DMS79 treated with DMSO at 0.1 percent for 48 hours (cell line): ENCODE results near the gene DNAJC18.
"Not testable (repeated sequence)": the region's sequence is repeated elsewhere in the genome, so short reads cannot be mapped to it uniquely, and the experiment has no call there.

Experiments
- DNase-seq: peaks from one replicate; lab custom pipeline; 2025; lab: John Stamatoyannopoulos, UW

DNAJC18 gene

DNA sequence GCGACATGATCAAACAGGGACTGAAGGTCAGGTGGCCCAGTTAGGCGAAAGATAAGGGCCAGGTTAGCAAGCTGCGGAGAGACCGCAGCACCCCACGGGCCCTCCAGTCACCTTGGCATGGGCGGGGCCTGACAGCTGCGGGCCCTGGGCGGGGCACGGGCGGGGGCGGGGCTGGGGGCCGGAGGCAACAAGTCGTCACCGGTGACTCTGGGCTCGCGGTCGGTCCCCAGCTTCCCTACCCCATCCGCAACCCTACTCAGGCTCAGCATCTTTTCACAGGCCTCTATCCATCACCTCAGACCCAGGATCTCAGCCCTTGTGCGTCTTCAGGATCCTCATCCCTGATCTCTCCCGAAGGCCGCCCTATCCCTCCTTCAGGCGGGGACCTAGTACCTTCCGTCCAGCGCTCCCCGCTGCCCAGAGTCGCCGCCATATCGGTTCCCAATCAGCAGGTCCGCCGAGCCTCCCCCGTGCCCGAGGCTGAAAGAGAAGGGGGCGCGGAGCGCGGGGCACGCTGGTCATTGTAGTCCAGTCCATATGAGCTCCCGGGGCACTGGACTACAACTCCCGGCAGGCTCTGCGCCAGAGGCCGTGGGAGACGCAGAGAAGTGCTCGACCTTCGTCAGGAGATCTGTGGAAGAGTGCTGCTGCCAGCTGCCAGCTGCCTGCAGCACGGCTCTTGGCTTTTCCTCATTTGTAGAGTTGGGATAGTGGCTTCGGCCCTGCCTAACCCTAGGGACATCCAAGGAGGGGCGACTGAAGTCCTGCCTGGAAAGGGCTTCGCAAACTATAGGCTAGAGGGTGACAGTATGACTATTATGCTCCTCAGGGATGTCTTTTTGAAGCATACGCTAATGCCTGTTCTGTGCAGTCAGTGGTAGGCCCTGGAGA lies at the start of gene DNAJC18:
Gene DNAJC18, minus strand, starts transcription at position 513 of the 891 bp plus-strand sequence. Its CDS starts 80 bp downstream, at position 433.
- peak; percentile 81 for DNase-seq

GRCh38 chr5:139488260-139488659 lies 48.9 kb upstream of the DNAJC18 start:
- no peak for DNase-seq

- DNase-seq, result no peak
These were observed 46.9 kb upstream of the DNAJC18 start for GRCh38 chr5:139486201-139486600.

- DNase-seq, result not testable (repeated sequence)
These were observed 43.5 kb upstream of the DNAJC18 start for GRCh38 chr5:139482890-139483208.

DNA sequence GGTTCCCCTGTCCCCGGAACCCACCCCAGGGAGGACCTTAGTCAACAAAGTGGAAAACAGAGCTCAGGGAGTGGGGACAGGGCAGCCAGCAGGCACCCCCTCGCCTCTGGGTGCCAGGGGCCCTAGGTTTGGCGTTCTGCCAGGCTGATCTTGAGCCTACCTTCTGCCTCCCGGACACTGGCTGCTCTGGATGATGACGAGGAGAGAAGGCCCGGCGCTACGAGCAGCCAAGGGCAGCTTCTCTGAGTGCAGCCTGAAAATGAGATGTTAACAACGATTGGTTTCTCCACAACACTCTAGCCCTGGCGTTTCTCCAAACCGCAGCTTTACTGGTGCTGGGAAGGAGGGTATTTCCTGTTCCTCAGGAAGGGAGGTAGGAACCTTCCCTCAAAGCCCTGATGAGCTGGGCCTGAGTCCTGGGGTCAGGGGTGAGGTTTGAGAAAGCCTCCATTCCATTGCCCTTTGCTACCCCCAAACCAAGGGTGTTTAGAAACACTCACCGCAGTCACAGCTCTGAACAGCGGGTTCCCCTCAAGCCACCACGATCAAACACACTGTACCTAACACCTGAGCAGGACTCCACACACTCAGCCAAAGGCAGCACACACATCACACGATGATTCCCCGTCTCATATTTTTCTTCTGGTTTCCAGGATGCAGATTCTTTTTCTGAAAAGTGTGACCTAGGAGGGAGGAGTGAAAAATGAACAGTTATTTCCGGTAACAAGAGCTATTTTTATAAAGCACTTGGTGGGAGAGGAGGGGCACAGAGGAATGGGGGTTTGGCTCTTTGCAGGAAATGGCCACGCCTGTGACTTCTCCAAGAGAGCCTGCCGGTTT lies 42.9 kb upstream of the DNAJC18 start, which contains the start of gene STING1:
Gene STING1, minus strand, starts transcription at position 709 of the 840 bp plus-strand sequence. CDS start 1,054 bp downstream, outside the sequence.
- peak; percentile 87 for DNase-seq

DNA sequence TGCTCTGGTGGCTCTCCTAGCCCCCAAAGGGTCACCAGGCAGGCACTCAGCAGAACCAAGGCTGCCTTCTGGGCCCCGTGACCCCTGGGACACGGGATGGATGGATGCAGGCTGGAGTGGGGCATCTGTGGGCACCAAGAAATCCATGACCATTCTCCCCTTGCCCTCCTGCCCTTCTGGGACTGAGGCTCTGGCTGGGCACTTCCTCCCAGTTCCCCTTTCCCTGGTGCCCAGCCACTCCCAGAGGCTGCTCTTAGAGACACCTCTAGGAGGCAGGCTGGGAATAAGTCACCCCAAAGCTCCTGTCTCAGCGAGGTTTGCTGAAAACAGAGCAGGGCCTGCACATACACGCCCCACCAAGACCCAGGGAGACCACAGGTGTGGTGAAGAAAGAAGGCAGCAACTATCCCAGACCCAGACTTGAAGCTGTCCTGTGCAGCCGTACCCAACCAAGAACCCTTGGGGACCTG lies 42.3 kb upstream of the DNAJC18 start:
- DNase-seq, result no peak

DNA sequence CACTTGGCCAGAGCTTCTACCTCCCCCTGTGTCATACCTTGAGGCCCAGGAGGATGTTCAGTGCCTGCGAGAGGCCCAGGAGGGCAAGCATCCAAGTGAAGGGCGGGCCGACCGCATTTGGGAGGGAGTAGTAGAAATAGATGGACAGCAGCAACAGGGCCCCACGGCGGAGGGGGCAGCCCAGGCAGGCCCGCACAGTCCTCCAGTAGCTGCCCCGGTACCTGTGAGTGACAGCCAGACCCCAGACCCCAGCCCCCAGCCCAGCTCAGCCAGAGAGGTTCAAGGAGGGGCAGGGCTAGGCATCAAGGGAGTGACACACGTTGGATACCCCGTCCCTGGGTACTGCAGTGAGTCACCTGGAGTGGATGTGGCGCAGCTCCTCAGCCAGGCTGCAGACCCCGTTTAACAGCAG lies 41.8 kb upstream of the DNAJC18 start:
- DNase-seq, result peak; percentile 8

DNA sequence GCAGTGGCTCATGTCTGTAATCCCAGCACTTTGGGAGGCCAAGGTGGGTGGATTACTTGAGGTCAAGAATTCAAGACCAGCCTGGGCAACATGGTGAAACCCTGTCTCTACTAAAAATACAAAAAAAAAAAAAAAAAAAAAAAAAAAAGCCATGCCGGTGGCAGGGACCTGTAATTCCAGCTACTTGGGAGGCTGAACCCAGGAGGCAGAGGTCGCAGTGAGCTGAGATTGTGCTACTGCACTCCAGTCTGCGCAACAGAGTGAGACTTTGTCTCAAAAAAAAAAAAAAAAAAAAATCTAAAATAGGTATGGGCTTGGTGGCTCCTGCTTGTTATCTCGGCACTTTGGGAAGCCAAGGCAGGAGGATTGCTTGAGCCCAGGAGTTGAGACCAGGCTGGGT lies 40.4 kb upstream of the DNAJC18 start:
- DNase-seq, result not testable (repeated sequence)

DNA sequence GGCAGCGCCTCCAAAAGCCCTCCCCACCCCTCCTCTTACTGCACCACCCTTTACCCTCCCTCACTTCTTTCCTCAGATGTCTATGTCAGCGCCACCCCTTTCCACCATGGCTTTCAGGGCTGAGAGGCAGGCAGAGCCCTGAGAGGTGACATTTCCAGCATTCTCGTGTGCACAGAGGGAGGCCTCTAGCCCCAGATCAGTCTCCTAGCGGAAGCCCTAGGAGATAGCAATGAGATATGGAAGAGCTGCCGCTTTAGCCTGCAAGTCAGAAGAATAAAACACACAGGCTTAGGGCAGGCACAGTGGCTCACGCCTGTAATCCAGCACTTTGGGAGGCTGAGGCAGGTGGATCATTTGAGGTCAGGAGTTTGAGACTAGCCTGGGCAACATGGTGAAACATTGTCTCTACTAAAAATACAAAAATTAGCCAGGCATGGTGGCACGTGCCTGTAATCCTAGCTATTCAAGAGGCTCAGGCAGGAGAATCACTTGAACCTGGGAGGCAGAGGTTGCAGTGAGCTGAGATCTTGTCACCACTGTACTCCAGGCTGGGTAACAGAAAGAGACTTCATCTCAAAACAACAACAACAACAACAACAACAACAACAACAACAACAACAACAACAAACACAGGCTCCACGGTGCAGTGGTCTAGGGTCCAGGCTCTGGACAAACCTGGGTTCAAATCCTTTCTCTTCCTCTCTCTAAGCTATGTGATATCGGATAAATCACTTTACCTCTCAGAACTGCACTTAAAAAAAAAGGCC lies 39.5 kb upstream of the DNAJC18 start:
- not testable (repeated sequence) for DNase-seq

DNA sequence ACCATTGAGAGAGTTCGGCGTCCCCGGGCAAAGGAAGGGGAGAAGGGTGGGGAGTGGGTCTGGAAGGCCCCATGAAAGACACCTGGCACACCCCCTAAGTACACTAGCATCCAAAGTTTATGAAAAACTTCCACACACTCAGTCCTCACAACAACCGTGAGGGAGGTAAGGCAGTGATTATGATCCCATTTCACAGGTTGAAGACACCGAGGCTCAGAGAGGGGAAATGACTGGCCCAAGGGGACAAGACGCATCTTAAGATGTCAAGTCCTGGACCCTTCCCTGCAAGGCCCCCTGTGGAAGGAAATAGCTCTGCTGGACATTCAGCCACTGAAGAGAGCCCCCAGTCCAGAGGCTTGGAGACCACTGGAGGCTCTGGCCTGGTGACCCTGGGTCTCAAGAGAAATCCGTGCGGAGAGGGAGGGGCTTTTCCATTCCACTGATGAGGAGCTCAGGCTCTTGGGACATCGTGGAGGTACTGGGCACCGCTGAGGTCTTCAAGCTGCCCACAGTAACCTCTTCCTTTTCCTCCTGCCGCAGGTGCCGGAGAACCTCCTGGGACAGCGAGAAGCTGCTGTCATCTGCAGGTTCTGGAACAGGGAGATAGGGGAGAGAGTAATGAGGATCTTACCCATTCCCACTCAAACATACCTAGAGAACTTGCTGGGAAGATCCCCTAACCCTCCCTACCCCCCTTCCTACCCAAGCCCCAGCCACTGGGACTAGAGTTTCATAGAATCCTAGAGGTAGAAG lies 36.7 kb upstream of the DNAJC18 start:
- no peak for DNase-seq

DNA sequence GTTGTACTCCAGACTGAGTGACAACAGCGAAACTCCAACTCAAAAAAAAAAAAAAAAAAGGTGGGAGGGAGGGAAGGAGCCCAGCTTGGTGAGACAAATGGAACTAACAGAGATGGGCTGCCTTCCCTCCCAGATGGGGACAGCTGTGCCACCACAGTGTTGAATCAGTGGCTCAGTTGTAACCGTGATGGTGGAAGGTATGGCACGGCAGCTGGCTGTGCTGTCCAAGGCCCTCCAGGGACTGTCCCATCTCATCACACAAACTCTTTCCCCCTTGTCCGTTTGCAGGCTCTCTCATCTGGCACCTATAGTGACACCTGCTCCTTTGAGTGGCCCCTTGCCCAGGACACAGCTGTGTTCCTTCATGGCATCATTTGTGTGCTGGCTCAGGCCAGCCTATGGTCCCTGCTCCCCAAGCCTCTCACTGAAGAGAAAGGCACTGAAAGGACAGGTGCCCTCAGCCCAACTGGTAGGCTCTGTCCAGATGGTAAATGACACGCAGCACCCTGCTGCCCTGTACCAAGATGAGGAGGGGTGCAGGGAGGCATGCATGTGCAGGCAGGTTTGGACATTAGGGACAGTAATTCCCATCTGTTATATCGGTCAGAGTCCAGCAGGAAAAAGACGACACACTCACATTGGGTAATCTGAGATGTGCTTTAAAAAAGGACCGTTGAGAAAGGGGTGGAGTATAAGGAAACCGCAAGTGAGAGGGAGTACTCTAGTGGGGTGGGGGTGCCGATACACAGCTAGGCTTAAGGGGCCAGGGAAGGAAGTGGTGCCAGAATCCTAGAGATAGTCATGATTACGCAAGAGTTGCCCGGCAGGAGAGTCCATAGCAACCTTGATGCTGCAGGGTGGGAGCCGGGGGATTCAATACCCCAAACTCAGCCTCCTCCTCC lies 35.8 kb upstream of the DNAJC18 start:
- DNase-seq, result peak; percentile 2

GRCh38 chr5:139473565-139473964 lies 34.2 kb upstream of the DNAJC18 start:
- DNase-seq, result no peak

GRCh38 chr5:139473105-139473504 lies 33.8 kb upstream of the DNAJC18 start:
- DNase-seq, result no peak

DNA sequence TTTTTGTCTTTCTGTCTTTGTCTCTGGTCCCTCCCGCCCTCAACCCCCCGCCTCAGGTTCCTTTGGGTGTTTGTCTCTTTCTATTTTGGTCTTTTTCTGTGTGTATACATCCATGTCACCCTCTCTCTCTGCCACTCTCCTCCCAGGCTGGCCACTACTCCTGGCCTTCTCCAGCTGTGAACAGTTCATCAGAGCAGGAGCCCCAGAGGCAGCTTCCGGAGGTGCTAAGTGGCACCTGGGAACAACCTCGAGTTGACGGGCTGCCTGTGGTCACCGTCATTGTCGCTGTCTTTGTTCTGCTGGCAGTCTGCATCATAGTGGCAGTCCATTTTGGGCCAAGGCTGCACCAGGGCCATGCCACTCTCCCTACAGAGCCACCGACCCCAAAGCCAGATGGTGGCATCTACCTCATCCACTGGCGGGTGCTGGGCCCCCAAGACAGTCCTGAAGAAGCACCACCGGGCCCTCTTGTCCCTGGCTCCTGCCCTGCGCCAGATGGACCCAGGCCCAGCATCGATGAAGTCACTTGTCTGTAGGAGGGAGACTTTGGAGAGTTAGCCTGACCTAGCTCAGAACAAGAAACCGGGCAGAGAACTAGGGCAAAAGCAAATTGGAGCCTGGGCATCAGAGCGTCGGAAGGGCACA lies 33.2 kb upstream of the DNAJC18 start:
- no peak for DNase-seq

GRCh38 chr5:139470821-139471300 lies 31.5 kb upstream of the DNAJC18 start, which contains the start of gene SMIM33:
Gene SMIM33, plus strand, starts transcription at chr5:139471004. Its CDS starts 118 bp downstream, at chr5:139471122.
- no peak for DNase-seq

DNA sequence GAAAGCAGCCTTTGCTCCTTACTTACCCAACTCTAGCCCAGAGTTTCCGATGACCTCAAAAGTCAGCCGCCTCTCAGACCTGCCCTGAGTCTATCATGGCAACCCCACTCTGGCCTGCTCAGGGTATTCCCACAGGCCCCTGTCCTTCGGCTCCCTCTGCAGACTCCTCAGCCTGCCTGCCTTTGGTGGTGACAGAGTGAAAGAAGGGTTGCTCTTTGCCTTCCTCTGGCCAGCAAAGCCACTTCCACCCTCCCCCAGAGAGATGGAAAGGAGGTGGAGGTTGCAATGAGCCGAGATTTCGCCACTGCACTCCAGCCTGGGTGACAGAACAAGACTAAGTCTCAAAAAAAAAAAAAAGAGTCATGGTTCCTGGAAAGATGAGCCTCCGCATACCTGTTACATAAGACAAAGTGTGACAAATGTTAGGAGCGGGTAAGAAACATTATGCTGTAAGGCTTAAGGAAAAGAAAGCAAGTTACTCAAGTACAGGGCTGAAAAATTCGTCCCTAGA lies 29.2 kb upstream of the DNAJC18 start:
- DNase-seq, result no peak

GRCh38 chr5:139462586-139463276 lies 23.4 kb upstream of the DNAJC18 start, which contains the start of gene ECSCR:
Gene ECSCR, minus strand, starts transcription at chr5:139462743. Its CDS starts 73 bp downstream, at chr5:139462670.
- no peak for DNase-seq

DNA sequence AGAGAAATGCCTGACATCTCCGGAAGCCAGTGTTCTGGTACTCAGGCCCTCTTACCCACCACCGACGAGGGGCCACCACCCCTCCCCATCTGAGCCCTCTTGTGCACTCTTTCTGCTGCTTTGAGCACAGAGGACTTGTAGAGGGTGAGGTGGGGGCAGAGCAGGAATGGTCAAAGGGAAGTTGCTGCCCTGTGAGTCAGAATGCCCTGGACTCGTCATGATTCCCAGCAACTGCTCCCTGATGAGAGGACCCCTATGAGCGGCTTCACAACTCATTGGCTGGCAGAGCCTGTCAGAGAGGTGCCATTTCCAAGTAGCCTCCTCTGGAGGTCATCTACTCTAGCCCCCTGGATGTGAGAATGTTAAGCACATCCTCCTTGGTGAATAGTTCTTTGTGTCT lies 22.4 kb upstream of the DNAJC18 start:
- DNase-seq, result no peak
